Jurkat, Clone E6-1 (cell line): ENCODE results near the gene MSL1.

Experiments used
- DNase-seq: peaks from one replicate; pipeline ENCODE4 v3.0.0-alpha.2; 2011; ENCODE audit warnings: low read depth, low spot score
- H3K4me3 ChIP-seq: 2 replicates; pipeline ENCODE4 v1.5.1; 2011; ENCODE audit warnings: mild to moderate bottlenecking, low read length, control low read depth, moderate library complexity

The MSL1 gene

GRCh38 chr17:40089077-40089895, 32.5 kb upstream of the MSL1 start:
- no peak overlapping the region for H3K4me3 ChIP-seq

GRCh38 chr17:40090237-40091119, 31.3 kb upstream of the MSL1 start:
- DNase-seq, result no peak
- H3K4me3 ChIP-seq, result no peak overlapping the region

More at GRCh38 chr17:40089077-40089895, 32.5 kb upstream of the MSL1 start:
- DNase-seq, result no peak

DNA sequence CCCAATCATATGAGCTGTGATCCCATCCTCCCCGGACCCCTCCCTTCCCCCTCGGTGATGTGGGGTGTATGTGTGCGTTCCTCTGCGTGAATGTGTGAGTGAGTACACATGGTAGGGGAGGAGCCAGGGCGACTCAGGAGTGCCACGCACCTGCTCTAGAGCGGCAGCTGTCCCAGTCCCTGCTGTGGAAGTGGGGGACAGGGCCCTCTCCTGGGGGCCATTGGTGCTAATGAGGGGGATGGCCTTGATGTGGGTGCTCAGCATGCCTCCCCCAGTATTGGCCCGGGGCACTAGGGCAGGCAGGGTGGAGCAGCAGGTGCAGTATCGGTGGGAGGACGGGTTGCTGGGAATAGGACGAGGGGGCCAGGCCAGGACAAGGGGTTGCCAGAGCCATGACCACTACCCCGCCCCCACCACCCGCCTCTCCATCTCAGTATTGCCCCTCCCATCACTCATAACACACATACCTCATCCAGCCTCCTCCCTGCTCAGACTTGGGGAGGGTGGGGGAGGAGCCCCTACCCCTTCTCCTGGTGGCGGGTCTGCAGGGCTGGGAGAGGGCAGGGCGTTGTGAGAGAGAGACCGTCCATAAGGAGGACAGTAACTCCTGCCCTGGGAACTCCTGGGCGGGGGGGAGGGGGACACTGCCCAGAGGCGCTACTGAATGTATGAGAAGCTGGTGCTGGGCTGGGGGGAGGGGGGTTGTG, 29.9 kb upstream of the MSL1 start:
- H3K4me3 ChIP-seq, result no peak overlapping the region
- no peak for DNase-seq

DNA sequence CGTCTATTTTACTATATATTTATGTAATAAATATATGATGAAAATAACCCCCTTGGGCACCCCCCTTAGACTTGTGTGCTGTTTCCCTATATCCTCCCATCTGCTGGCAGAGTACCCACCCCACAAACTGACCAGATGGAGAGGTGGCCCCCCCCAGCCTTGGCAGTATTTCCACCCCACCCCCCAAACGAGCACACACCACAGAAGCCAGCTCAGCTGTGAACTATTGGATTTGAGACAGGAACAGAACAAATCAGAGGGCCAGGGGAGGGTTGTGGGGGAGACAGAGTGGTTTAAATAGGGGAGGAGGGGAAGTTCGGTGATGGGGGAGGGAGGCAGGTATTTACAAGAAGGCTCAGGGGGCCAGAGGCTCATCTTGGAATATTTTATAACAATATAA, 29.2 kb upstream of the MSL1 start:
- no peak for DNase-seq
- H3K4me3 ChIP-seq, result no peak overlapping the region

DNA sequence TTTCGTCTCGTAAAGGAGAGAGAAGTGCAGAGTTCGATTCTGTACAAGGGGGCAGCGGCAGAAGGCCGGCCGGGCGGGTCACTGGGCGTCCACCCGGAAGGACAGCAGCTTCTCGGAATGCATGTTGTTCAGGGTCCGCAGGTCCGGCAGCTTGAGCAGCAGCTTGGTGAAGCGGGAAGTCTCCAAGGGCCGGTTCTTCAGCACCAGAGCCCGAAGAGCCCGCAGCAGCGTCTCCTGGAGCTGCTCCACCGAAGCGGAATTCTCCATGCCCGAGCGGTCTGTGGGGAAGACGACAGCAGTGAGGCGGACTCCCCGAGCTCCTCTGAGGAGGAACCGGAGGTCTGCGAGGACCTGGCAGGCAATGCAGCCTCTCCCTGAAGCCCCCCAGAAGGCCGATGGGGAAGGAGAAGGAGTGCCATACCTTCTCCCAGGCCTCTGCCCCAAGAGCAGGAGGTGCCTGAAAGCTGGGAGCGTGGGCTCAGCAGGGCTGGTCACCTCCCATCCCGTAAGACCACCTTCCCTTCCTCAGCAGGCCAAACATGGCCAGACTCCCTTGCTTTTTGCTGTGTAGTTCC, 28.7 kb upstream of the MSL1 start:
- no peak for DNase-seq
- H3K4me3 ChIP-seq, result no peak overlapping the region

DNA sequence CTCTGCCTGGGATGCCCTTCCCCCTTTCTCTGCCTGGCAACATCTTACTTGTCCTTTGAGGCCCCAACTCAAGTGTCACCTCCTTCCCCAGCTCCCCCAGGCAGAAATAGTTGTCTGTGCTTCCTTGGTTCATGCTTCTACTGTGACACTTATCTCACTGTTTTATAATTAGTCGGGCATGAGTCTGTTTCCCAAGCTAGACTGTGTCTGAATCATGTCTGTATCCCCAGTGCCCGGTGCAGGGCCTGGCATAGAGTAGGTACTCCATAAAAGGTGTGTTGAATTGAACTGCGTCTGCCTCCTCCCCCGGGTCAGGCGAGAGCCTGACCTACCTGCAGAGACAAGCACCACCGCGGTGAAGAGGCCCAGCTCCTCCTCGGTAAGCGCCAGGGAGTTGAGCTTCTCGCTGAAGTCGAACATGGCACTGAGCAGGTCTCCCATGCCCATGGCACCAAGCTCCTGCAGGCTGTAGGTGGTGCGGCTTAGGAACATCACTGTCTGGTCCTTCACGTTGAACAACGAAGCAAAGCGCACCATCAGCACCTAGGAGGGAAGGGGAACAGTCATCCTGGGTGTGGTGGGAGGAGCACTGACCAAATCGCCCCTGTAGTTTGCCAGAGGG, 28.1 kb upstream of the MSL1 start:
- DNase-seq, result no peak
- no peak overlapping the region for H3K4me3 ChIP-seq

- no peak for DNase-seq
- H3K4me3 ChIP-seq, result no peak overlapping the region
Observed at GRCh38 chr17:40094874-40095273, 26.9 kb upstream of the MSL1 start.

DNA sequence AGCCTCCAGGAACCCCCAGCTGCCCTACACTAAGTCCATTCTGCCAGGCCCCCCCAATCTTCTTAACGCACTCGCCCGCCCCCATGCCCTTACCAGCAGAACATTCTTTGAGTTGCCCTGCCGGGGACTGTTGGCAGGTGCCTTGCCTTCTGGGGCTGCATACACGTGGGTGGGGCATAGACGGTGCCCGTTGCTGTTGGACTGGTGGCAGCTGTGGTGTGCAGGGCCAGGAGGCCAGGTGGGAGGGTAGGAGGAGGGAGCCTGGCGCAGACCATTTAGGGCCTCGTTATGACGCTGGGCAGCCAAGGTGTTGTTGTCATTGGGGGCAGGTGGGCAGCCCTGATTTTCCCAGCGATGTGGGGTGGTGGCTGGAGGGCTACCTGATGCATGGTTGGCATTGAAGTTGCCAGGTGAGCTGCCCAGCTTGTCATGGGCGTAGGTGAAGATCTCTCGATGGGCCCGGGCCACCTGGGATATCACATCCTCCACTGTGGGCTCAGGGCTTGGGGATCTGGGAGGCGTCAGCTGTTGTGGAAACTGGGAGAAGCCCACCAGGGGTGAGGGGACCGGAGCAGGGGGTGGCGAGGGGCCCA, 26.3 kb upstream of the MSL1 start:
- H3K4me3 ChIP-seq, result no peak overlapping the region; the same call in 1 of the 2 replicates
- DNase-seq, result no peak

DNA sequence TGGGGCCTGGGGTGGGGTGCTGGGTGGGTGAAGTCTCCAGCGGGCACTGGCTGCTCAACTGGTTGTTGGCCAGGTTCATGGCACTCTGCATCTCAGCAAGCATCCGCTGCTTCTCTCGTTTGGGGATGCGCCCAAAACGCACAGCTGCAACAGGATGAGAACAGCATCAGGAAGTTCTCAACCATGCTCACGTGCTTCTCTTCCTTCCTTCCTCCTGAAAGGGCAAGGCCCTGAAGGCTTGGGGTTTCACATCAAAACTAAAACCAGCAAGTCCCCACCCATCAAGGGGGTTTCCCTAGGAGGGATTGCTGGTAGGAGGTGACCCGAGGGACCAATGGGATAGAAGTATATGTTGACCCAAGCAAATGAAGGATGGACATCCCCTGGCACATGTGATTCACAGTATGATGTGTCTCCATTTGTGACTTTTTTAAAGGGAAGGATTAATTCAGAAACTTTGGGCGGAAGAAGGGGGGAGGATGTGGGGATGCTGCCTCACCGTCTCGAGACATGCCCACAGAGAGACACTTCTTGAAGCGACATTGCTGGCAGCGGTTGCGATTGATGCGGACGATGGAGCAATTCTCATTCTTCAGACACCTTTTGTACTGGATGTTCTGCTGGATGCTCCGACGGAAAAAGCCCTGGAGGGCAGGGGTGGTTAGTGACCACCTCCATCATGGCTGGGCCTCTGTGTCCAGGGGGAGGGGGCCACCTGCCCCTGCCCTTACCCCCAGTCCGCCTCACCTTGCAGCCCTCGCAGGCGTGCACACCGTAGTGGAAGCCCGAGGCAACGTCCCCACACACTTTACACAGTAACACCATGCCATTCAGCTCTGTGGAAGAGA, 25.6 kb upstream of the MSL1 start:
- DNase-seq, result peak; percentile 93
- H3K4me3 ChIP-seq, result peak overlapping the region; percentile 41

DNA sequence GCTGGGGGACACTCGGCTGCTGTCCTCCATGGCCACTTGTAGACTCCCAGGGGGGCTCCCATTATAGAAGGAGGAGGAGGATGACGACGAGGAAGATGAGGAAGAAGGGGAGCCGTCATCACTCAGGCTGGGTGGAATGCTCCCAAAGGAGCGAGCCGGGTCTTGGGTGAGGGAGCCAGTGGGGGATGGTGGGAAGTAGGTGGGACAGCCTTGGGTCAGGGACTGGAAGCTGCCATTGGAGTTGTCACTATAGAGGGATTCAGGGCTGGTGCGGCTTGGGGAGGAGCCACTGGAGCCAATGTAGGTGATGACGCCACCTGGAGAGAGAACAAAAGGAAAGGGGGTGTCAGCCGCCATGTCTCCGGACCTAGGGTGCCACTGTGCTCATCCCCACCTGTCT, 24.7 kb upstream of the MSL1 start:
- DNase-seq, result no peak
- no peak overlapping the region; the same call in 1 of the 2 replicates for H3K4me3 ChIP-seq

GRCh38 chr17:40097931-40098845, 23.6 kb upstream of the MSL1 start:
- H3K4me3 ChIP-seq, result peak overlapping the region; percentile 32
- no peak for DNase-seq

GRCh38 chr17:40098846-40099618, 22.7 kb upstream of the MSL1 start:
- H3K4me3 ChIP-seq, result peak overlapping the region; percentile 82
- DNase-seq, result peak; percentile 93

- no peak for DNase-seq
- H3K4me3 ChIP-seq, result peak overlapping the region; percentile 82
Observed at GRCh38 chr17:40099619-40100418, 22.0 kb upstream of the MSL1 start.

DNA sequence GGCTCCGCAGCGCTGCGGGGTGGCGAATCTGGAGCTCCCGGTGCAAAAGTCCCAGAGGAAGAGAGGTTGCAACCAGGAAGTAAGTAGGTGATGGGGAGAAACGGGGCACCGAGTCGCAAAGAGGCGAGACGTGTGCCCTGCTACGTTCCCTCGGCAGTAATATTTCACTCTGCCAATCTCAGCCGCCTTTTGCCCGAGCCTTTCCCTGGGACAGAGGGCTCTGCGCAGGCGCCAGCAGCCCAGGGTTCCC, 21.4 kb upstream of the MSL1 start, which contains the start of gene NR1D1:
NR1D1 (minus strand) TSS at position 171 of the 250 bp plus-strand sequence. CDS start 495 bp downstream, outside the sequence.
- DNase-seq, result no peak
- H3K4me3 ChIP-seq, result peak within 1 kb of the TSS; percentile 82

- peak overlapping the region; percentile 82 for H3K4me3 ChIP-seq
- DNase-seq, result peak; percentile 96
Observed at GRCh38 chr17:40100669-40101366, 21.0 kb upstream of the MSL1 start.
